Measurements from ENCODE around the gene SNUPN.
"Not testable (repeated sequence)": the region's sequence is repeated elsewhere in the genome, so short reads cannot be mapped to it uniquely, and the experiment has no call there.

GRCh38 chr15:75559360-75559759 lies 66.2 kb downstream of the SNUPN start:
- TF ChIP-seq CTCF (conservative IDR thresholded peaks at IDR 0.05; ENCODE audit: low read length); EZH2phosphoT487 (IDR thresholded peaks at IDR 0.05; ENCODE audit: borderline replicate concordance, low read depth, low read length): not testable (repeated sequence)
